ENCODE data around the gene FGF8.

DNA sequence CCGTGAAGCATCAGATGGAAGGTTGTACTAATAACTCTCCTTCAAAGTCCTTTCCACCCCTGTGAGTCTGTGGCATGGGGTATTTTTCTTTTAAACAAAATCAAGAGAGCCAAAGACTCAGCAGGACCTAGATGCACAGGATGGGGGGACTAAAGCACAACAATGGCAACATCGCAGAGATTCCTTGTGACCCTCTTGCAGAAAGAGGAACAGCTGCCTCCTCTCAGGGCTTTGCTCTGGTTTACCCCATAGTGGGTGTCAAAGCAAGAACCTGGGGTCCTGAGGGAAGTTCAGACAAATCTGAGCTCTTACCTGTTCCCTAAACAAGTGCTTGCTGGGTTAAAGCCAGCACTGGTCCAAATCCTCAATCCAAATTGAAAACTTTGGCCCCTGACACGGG, 39.2 kb downstream of the FGF8 start:
- TF ChIP-seq, protein P1, sequence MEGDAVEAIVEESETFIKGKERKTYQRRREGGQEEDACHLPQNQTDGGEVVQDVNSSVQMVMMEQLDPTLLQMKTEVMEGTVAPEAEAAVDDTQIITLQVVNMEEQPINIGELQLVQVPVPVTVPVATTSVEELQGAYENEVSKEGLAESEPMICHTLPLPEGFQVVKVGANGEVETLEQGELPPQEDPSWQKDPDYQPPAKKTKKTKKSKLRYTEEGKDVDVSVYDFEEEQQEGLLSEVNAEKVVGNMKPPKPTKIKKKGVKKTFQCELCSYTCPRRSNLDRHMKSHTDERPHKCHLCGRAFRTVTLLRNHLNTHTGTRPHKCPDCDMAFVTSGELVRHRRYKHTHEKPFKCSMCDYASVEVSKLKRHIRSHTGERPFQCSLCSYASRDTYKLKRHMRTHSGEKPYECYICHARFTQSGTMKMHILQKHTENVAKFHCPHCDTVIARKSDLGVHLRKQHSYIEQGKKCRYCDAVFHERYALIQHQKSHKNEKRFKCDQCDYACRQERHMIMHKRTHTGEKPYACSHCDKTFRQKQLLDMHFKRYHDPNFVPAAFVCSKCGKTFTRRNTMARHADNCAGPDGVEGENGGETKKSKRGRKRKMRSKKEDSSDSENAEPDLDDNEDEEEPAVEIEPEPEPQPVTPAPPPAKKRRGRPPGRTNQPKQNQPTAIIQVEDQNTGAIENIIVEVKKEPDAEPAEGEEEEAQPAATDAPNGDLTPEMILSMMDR (conservative IDR thresholded peaks at IDR 0.05): no peak
- TF ChIP-seq EZH2 (IDR thresholded peaks at IDR 0.05; ENCODE audit: low read depth): no peak
